Measurements from ENCODE around the gene FAM107B. TPM values are rescaled to one million over a fixed set of nuclear protein-coding genes. Genes with fewer than 3 reads are reported as not detected.

FAM107B gene
- total RNA-seq, 4 donors from 2014 or later: 31.5 to 59.0 (median 39.3) TPM

GRCh38 chr10:14681305-14681704, 93.4 kb downstream of the FAM107B start:
- TF ChIP-seq CTCF (IDR thresholded peaks at IDR 0.05; ENCODE audit: low read depth): no peak

GRCh38 chr10:14678637-14679036, 96.1 kb downstream of the FAM107B start:
- TF ChIP-seq CTCF (IDR thresholded peaks at IDR 0.05; ENCODE audit: low read depth): no peak

- no peak for TF ChIP-seq CTCF (IDR thresholded peaks at IDR 0.05; ENCODE audit: low read depth)
Measured at GRCh38 chr10:14676732-14677131, 98.0 kb downstream of the FAM107B start.

GRCh38 chr10:14674376-14675050, 100.2 kb downstream of the FAM107B start:
- no peak for TF ChIP-seq CTCF (IDR thresholded peaks at IDR 0.05; ENCODE audit: low read depth)

- TF ChIP-seq CTCF (IDR thresholded peaks at IDR 0.05; ENCODE audit: low read depth): no peak
Measured at GRCh38 chr10:14673189-14673861, 101.4 kb downstream of the FAM107B start.

GRCh38 chr10:14671386-14671831, 103.3 kb downstream of the FAM107B start:
- TF ChIP-seq CTCF (IDR thresholded peaks at IDR 0.05; ENCODE audit: low read depth): no peak

GRCh38 chr10:14670551-14671240, 104.0 kb downstream of the FAM107B start:
- TF ChIP-seq CTCF (IDR thresholded peaks at IDR 0.05; ENCODE audit: low read depth): no peak

Data from subcutaneous adipose tissue (tissue), 4 donors.